HepG2 (cell line): ENCODE data around the gene UBXN1. TPM values are rescaled to one million over a fixed set of nuclear protein-coding genes. Genes with fewer than 3 reads are reported as not detected.

Experiments used
- ATAC-seq: fragments of 200-7000 bp; cut with Tn5 transposase; 3 replicates; pipeline ENCODE4 v1.9.1; 2020; ENCODE audit warnings: mild to moderate bottlenecking, moderate library complexity
- BruUV-seq: library from RNA; stranded (reverse); fragments of 400-500 nt; replicated peaks from 2 replicates; lab custom pipeline; 2021; lab: Mats Ljungman, UMichigan
- CTCF ChIA-PET: fragments of 300-600 bp; formaldehyde crosslinking; extraction: SDS; loops from one replicate; lab custom pipeline; 2021; ENCODE audit warnings: low total read pairs, inconsistent platforms, low intra/inter-chr PET ratio; lab: Yijun Ruan, JAX
- POLR2A ChIA-PET: fragments of 350-600 bp; sonication (Branson Sonifier 250); formaldehyde crosslinking; loops from one replicate; lab custom pipeline; 2020; ENCODE audit warnings: antibody characterized with exemption, inconsistent platforms; lab: Yijun Ruan, JAX
- DNase-seq: peaks from one replicate; pipeline ENCODE4 v3.0.0-alpha.2; 2015; ENCODE audit warnings: low spot score
- FAIRE-seq: peaks from 3 replicates; lab custom pipeline; 2011; peaks lifted over from hg19 to GRCh38; lab: Jason Lieb, UNC
- H2AFZ ChIP-seq: one replicate; pipeline ENCODE4 v1.6.1; 2011; ENCODE audit warnings: low read length, inconsistent platforms
- H3K27ac ChIP-seq: fragments of 300-600 bp; 3 replicates; pipeline ENCODE4 v1.8.0; 2011; ENCODE audit warnings: mixed run types, mild to moderate bottlenecking, mixed read lengths, low read length, inconsistent platforms; ENCODE audit not compliant: insufficient read depth; ENCODE audit errors: extremely low read length
- H3K27me3 ChIP-seq, 2 experiments: fragments of 200-600 bp in 1 of 2; 2 replicates in 1 of 2; 3 replicates in 1 of 2; pipeline versions ENCODE4 v1.6.0 to v1.8.0; 2011; ENCODE audit warnings: low read length in 2 of 2, mild to moderate bottlenecking in 2 of 2, moderate library complexity in 2 of 2, inconsistent platforms in 1 of 2; ENCODE audit not compliant: insufficient read depth in 2 of 2, control insufficient read depth in 1 of 2
- H3K36me3 ChIP-seq, 2 experiments: fragments of 200-600 bp in 1 of 2; replicated peaks in 1 of 2; 2 replicates in 1 of 2; 3 replicates in 1 of 2; pipeline versions ENCODE4 v1.5.1 to v1.8.0; 2011; ENCODE audit warnings: low read length in 2 of 2, inconsistent platforms in 1 of 2; ENCODE audit not compliant: insufficient read depth in 2 of 2, control insufficient read depth in 1 of 2
- H3K4me1 ChIP-seq: 2 replicates; pipeline ENCODE4 v1.5.1; 2012; ENCODE audit warnings: low read length, inconsistent platforms; ENCODE audit not compliant: insufficient read depth
- H3K4me2 ChIP-seq: 2 replicates; pipeline ENCODE4 v1.6.0; 2011; ENCODE audit warnings: low read depth, low read length, inconsistent platforms
- H3K4me3 ChIP-seq, 3 experiments: fragments of 200-600 bp in 1 of 3; sonication (generic), shearing (Covaris generic) in 1 of 3; replicated peaks in 1 of 3; 2 replicates each; pipeline ENCODE4 v1.5.1; 2011 to 2016; ENCODE audit warnings: low read length in 3 of 3, inconsistent platforms in 2 of 3, low read depth in 2 of 3, mild to moderate bottlenecking in 2 of 3, control low read depth in 1 of 3, mixed read lengths in 1 of 3; ENCODE audit not compliant: insufficient read depth in 1 of 3
- H3K79me2 ChIP-seq: one replicate; pipeline ENCODE4 v1.6.1; 2011; ENCODE audit warnings: low read length, inconsistent platforms; ENCODE audit not compliant: insufficient read depth
- H3K9ac ChIP-seq: 2 replicates; pipeline ENCODE4 v1.6.0; 2011; ENCODE audit warnings: mild to moderate bottlenecking, low read depth, low read length, inconsistent platforms; ENCODE audit not compliant: insufficient read depth
- H3K9me3 ChIP-seq: 2 replicates; pipeline ENCODE4 v1.5.1; 2012; ENCODE audit warnings: mild to moderate bottlenecking, low read length
- H4K20me1 ChIP-seq: 2 replicates; pipeline ENCODE4 v1.6.0; 2011; ENCODE audit warnings: inconsistent platforms, mild to moderate bottlenecking, low read length, moderate library complexity; ENCODE audit not compliant: insufficient read depth
- DMTF1 ChIP-seq: sonication (generic); formaldehyde crosslinking; IDR thresholded peaks from 2 replicates; pipeline ENCODE4 v1.4.0; 2020; ENCODE audit warnings: mild to moderate bottlenecking, missing genetic modification reagents
- ESRRA ChIP-seq: sonication (generic); formaldehyde crosslinking; IDR thresholded peaks from 2 replicates; pipeline ENCODE4 v1.5.1; 2020; ENCODE audit warnings: mild to moderate bottlenecking, low read depth, missing genetic modification reagents
- GFI1 ChIP-seq: sonication (generic); formaldehyde crosslinking; IDR thresholded peaks from 2 replicates; pipeline ENCODE4 v1.5.0; 2020; ENCODE audit warnings: missing genetic modification reagents, mild to moderate bottlenecking, borderline replicate concordance
- IKZF4 ChIP-seq: sonication (generic); formaldehyde crosslinking; IDR thresholded peaks from 2 replicates; pipeline ENCODE4 v1.5.1; 2020; ENCODE audit warnings: borderline replicate concordance, mild to moderate bottlenecking, low read depth, missing genetic modification reagents; ENCODE audit errors: not compliant biosample characterization
- MEIS2 ChIP-seq: sonication (generic); formaldehyde crosslinking; IDR thresholded peaks from 2 replicates; pipeline ENCODE4 v1.9.0; 2021; ENCODE audit warnings: mild to moderate bottlenecking, missing genetic modification reagents
- NFIC ChIP-seq: IDR thresholded peaks from 2 replicates; pipeline ENCODE4 v1.6.1; 2012; ENCODE audit warnings: mild to moderate bottlenecking, low read length, inconsistent platforms
- PATZ1 ChIP-seq: sonication (generic); formaldehyde crosslinking; IDR thresholded peaks from 2 replicates; pipeline ENCODE4 v1.4.0; 2020; ENCODE audit warnings: missing genetic modification reagents
- RAD51 ChIP-seq: fragments of 450-650 bp; IDR thresholded peaks from 2 replicates; pipeline ENCODE4 v1.6.1; 2016; ENCODE audit warnings: borderline replicate concordance
- SIX4 ChIP-seq: sonication (generic); formaldehyde crosslinking; IDR thresholded peaks from 2 replicates; pipeline ENCODE4 v1.4.0; 2020; ENCODE audit warnings: missing genetic modification reagents
- SMARCE1 ChIP-seq: fragments of 450-650 bp; IDR thresholded peaks from 2 replicates; pipeline ENCODE4 v1.6.1; 2017; ENCODE audit warnings: borderline replicate concordance
- YY1 ChIP-seq: IDR thresholded peaks from 2 replicates; pipeline ENCODE4 v1.6.1; 2011; ENCODE audit warnings: low read length, low read depth, moderate library complexity, mild to moderate bottlenecking; ENCODE audit not compliant: insufficient read depth, insufficient replicate concordance
- ZBTB38 ChIP-seq: sonication (generic); formaldehyde crosslinking; IDR thresholded peaks from 2 replicates; pipeline ENCODE4 v1.5.1; 2020; ENCODE audit warnings: mild to moderate bottlenecking, missing genetic modification reagents
- ZBTB7A ChIP-seq: sonication (generic); formaldehyde crosslinking; IDR thresholded peaks from 2 replicates; pipeline ENCODE4 v1.8.0; 2022; ENCODE audit warnings: mild to moderate bottlenecking, missing genetic modification reagents
- ZBTB8A ChIP-seq: sonication (generic); formaldehyde crosslinking; IDR thresholded peaks from 2 replicates; pipeline ENCODE4 v1.4.0; 2020; ENCODE audit warnings: mild to moderate bottlenecking, low read depth, missing genetic modification reagents, borderline replicate concordance
- ZNF280B ChIP-seq: sonication (generic); formaldehyde crosslinking; IDR thresholded peaks from 2 replicates; pipeline ENCODE4 v1.5.0; 2020; ENCODE audit warnings: missing genetic modification reagents, mild to moderate bottlenecking, borderline replicate concordance
- ZNF441 ChIP-seq: sonication (generic); formaldehyde crosslinking; IDR thresholded peaks from 2 replicates; pipeline ENCODE4 v1.7.0; 2021; ENCODE audit warnings: missing genetic modification reagents, borderline replicate concordance
- ZNF577 ChIP-seq: sonication (generic); formaldehyde crosslinking; IDR thresholded peaks from 2 replicates; pipeline ENCODE4 v1.4.0; 2020; ENCODE audit warnings: mild to moderate bottlenecking, low read depth, missing genetic modification reagents, borderline replicate concordance
- ZNF670 ChIP-seq: sonication (generic); formaldehyde crosslinking; IDR thresholded peaks from 2 replicates; pipeline ENCODE4 v1.8.0; 2022; ENCODE audit warnings: mild to moderate bottlenecking, missing genetic modification reagents, borderline replicate concordance
- WGBS: methylation state at CpG from one replicate; pipeline ENCODE4 v1.1.6; 2017; ENCODE audit warnings: low lambda C conversion rate; 5-methylcytosine and 5-hydroxymethylcytosine counted together
- in situ Hi-C: cut with HindIII; loops from 2 replicates; pipeline ENCODE4 v1.10.0; 2017; ENCODE audit warnings: low pct_unique_long_range_greater_than_20kb; ENCODE audit not compliant: extremely low pct_ligation_motif_present
- intact Hi-C: fragments of 100-400 bp; cut with micrococcal nuclease; formaldehyde crosslinking; loops from one replicate; pipeline ENCODE4 v1.10.0; 2022; ENCODE audit not compliant: unreplicated experiment
- polyA plus RNA-seq, 8 experiments: library from polyadenylated mRNA; depleted of rRNA in 3 of 8; stranded (reverse) in 7 of 8; unstranded in 1 of 8; fragments of >200 nt; fragmentation: Illumina TruSeq in 4 of 8; extraction: Trizol in 4 of 8; gene quantifications; 2 replicates each; pipeline versions ENCODE4 v1.2.1 to v1.2.3, GENCODE V29; 2011 to 2016; ENCODE audit warnings: low read depth in 4 of 8, missing spikeins in 1 of 8, mixed read lengths in 1 of 8; ENCODE audit not compliant: insufficient read depth in 1 of 8
- total RNA-seq, 5 experiments: library from RNA; depleted of rRNA; stranded (reverse); fragments of >200 nt; fragmentation: Illumina TruSeq; extraction: Trizol; gene quantifications; 2 replicates each; pipeline ENCODE4 v1.2.3, GENCODE V29; 2016; ENCODE audit warnings: low read depth in 1 of 5

The UBXN1 gene
- total and polyA plus RNA-seq, 2 of the 13 experiments (the other 11 are each of a cell fraction or from before 2014, with no cell fraction given) = 47.5 to 52.4 TPM

GRCh38 chr11:62727165-62727871 lies 48.4 kb upstream of the UBXN1 start, which contains the start of gene HNRNPUL2 (continued):
- peak; percentile 37 for TF ChIP-seq PATZ1 (CRISPR knock-in tag)
- peak; percentile 8; the same call in 1 of the 2 replicates for TF ChIP-seq ZNF670
- no peak for TF ChIP-seq SMARCE1
- peak; percentile 93 for TF ChIP-seq ZBTB38
- no peak for TF ChIP-seq RAD51
- no peak for TF ChIP-seq ZBTB8A (CRISPR knock-in tag)
- no peak for TF ChIP-seq GFI1 (CRISPR knock-in tag)
- TF ChIP-seq ESRRA (CRISPR knock-in tag) = no peak
- TF ChIP-seq SIX4 (CRISPR knock-in tag) = no peak
- TF ChIP-seq ZNF577 (CRISPR knock-in tag) = no peak
- peak; percentile 93 for TF ChIP-seq IKZF4
- TF ChIP-seq NFIC = no peak

- Histone ChIP-seq H3K4me2 (peak overlapping the region; percentile 85), H3K4me1 (peaks cover 49% of the 10 kb centered on the region), H3K79me2 (peaks cover 68% of the 10 kb centered on the region), H2AFZ (no peak overlapping the region), H3K4me3 (peak overlapping the region; percentile 85 to 94 (median 91)), H3K9me3 (no peaks in the 10 kb centered on the region), H3K9ac (peak overlapping the region; percentile 95), H3K27me3 (peaks cover 0 to 3% of the 10 kb centered on the region in 2 experiments; a peak in 1 of 5 replicates), H4K20me1 (peaks cover 30% of the 10 kb centered on the region), H3K27ac (peak overlapping the region; percentile 99), H3K36me3 (peaks cover 2 to 29% of the 10 kb centered on the region in 2 experiments)
- in situ Hi-C loops = no loop called here
- DNase-seq = no peak
- no peak for FAIRE-seq
- POLR2A ChIA-PET = interaction anchor here (0.6 to 5.7 kb wide), 36 partner anchors 11 to 324 kb away, joined by 3 to 129 read pairs (median 10); partner anchors contain the start of genes AHNAK, B3GAT3, BSCL2 and C11orf98
- intact Hi-C loops = loop anchor here (5.0 kb wide), 1 partner anchor 115 kb away; no protein-coding TSS in a partner anchor
- WGBS = under 1% methylated on average over 23 of the region's 37 CpGs
- CTCF ChIA-PET = no interaction called here
- BruUV-seq = no TSS peak
- no peak for ATAC-seq
- no peak for TF ChIP-seq ZNF441 (CRISPR knock-in tag)
- TF ChIP-seq MEIS2 (CRISPR knock-in tag) = no peak
- TF ChIP-seq ZNF280B (CRISPR knock-in tag) = no peak
- peak; percentile 31 for TF ChIP-seq YY1
- TF ChIP-seq DMTF1 = peak; percentile 19; the same call in 1 of the 2 replicates
- 0 out of 2 replicates have a peak, but pooled peaks have one; percentile 12 for TF ChIP-seq ZBTB7A (CRISPR knock-in tag)
Measured at GRCh38 chr11:62726915-62727164, 48.0 kb upstream of the UBXN1 start.
